Endodermal cell (in vitro differentiated cells): Measurements from ENCODE around the gene TIMM23. TPM values are rescaled to one million over a fixed set of nuclear protein-coding genes. Genes with fewer than 3 reads are reported as not detected.
"Not testable (repeated sequence)": the region's sequence is repeated elsewhere in the genome, so short reads cannot be mapped to it uniquely, and the experiment has no call there.

Source experiments
- DNase-seq: peaks from one replicate; pipeline ENCODE4 v3.0.0-alpha.2; 2017
- H3K27ac ChIP-seq: 2 replicates; pipeline ENCODE4 v1.5.1; 2013; ENCODE audit warnings: mild to moderate bottlenecking, low read depth, low read length, moderate library complexity
- H3K27me3 ChIP-seq: 2 replicates; pipeline ENCODE4 v1.6.1; 2013; ENCODE audit warnings: mild to moderate bottlenecking, low read length, moderate library complexity; ENCODE audit not compliant: insufficient read depth, control insufficient read depth, poor library complexity, severe bottlenecking
- H3K36me3 ChIP-seq: 2 replicates; pipeline ENCODE4 v1.7.0; 2013; ENCODE audit warnings: mild to moderate bottlenecking, low read length, moderate library complexity; ENCODE audit not compliant: control insufficient read depth, insufficient read depth
- H3K4me1 ChIP-seq: one replicate; pipeline ENCODE4 v1.7.0; 2013; ENCODE audit warnings: low read length; ENCODE audit not compliant: control insufficient read depth, insufficient read depth
- H3K4me3 ChIP-seq: 2 replicates; pipeline ENCODE4 v1.5.1; 2013; ENCODE audit warnings: mild to moderate bottlenecking, low read length, moderate library complexity
- H3K9ac ChIP-seq: 2 replicates; pipeline ENCODE4 v1.6.1; 2013; ENCODE audit warnings: mild to moderate bottlenecking, low read length, moderate library complexity; ENCODE audit not compliant: poor library complexity, severe bottlenecking; ENCODE audit errors: extremely low read depth
- H3K9me3 ChIP-seq: 2 replicates; pipeline ENCODE4 v1.6.1; 2013; ENCODE audit warnings: mild to moderate bottlenecking, low read length, moderate library complexity; ENCODE audit not compliant: control insufficient read depth
- H3K27ac Mint-ChIP-seq: 2 replicates; pipeline ENCODE4 v1.8.0; 2020; ENCODE audit warnings: mixed read lengths
- H3K27me3 Mint-ChIP-seq: 2 replicates; pipeline ENCODE4 v1.8.0; 2021; ENCODE audit warnings: mild to moderate bottlenecking, mixed read lengths; ENCODE audit not compliant: insufficient read depth
- H3K36me3 Mint-ChIP-seq: 2 replicates; pipeline ENCODE4 v1.8.0; 2020; ENCODE audit warnings: low read depth, mixed read lengths
- H3K4me1 Mint-ChIP-seq: 2 replicates; pipeline ENCODE4 v1.8.0; 2020; ENCODE audit warnings: mixed read lengths
- H3K4me3 Mint-ChIP-seq: 2 replicates; pipeline ENCODE4 v1.8.0; 2020; ENCODE audit warnings: mild to moderate bottlenecking, moderate library complexity, mixed read lengths
- H3K9me3 Mint-ChIP-seq: 2 replicates; pipeline ENCODE4 v1.8.0; 2020; ENCODE audit warnings: mild to moderate bottlenecking, mixed read lengths
- WGBS, 2 experiments: methylation state at CpG; one replicate each; pipeline versions ENCODE4 v1.1.5 to v1.1.7; 2013; ENCODE audit warnings: missing lambda C conversion rate in 2 of 2, mixed read lengths in 1 of 2; ENCODE audit not compliant: insufficient coverage in 1 of 2, insufficient read length in 1 of 2; 5-methylcytosine and 5-hydroxymethylcytosine counted together
- long read RNA-seq, 4 experiments: library from polyadenylated mRNA in 2 of 4; library from RNA in 1 of 4; library from capped mRNA in 1 of 4; stranded (forward) in 3 of 4; unstranded in 1 of 4; transcript quantifications; one replicate each; pipeline ENCODE4 v2.0.0, GENCODE V29; 2020 to 2021; ENCODE audit warnings: inconsistent platforms in 1 of 4
- polyA plus RNA-seq, 2 experiments: library from polyadenylated mRNA; stranded (reverse); fragments of 50-300 nt; gene quantifications; one replicate each; pipeline ENCODE4 v1.2.3, GENCODE V29; 2013
- total RNA-seq, 2 donors: library from RNA; stranded (reverse); fragmentation: NEBNext Ultra II Directional in 1 of 2; extraction: Animal tissue kit (Norgen Biotek cat#: 25700) in 1 of 2; gene quantifications; 2 replicates in 1 of 2; 3 replicates in 1 of 2; pipeline ENCODE4 v1.2.1, GENCODE V29; 2021

The TIMM23 gene
- 10 to 100 TPM; 86.3 to 88.5 TPM for total RNA-seq
- polyA plus RNA-seq (2013, experiment 1 of 2), result 77.8 TPM
- 68.3 TPM for polyA plus RNA-seq (2013, experiment 2 of 2)
- long read RNA-seq, experiment 1, transcript TIMM23-201 (7 exons, 1,222 nt), result major isoform, 56 of 75 reads
- long read RNA-seq, experiment 1, partial matches to known transcripts, result 6 of 75 reads
- long read RNA-seq, experiment 1, other reads (novel, unspliced or antisense), result 13 of 75 reads
- long read RNA-seq, experiment 2, transcript TIMM23-201 (7 exons, 1,222 nt), result major isoform, 134 of 151 reads
- long read RNA-seq, experiment 2, partial matches to known transcripts, result 6 of 151 reads
- long read RNA-seq, experiment 2, other reads (novel, unspliced or antisense), result 11 of 151 reads
- long read RNA-seq, experiment 3, transcript TIMM23-201 (7 exons, 1,222 nt), result major isoform, 126 of 139 reads
- long read RNA-seq, experiment 3, partial matches to known transcripts, result 2 of 139 reads
- long read RNA-seq, experiment 3, other reads (novel, unspliced or antisense), result 11 of 139 reads
- long read RNA-seq, experiment 4, transcript TIMM23-201 (7 exons, 1,222 nt), result major isoform, 457 of 572 reads
- long read RNA-seq, experiment 4, partial matches to known transcripts, result 75 of 572 reads
- long read RNA-seq, experiment 4, other reads (novel, unspliced or antisense), result 40 of 572 reads

- WGBS, 2 experiments, result 0% methylated on average over 7 to 60 of the region's 60 CpGs
- peaks cover 19% of the 10 kb centered on the region for H3K36me3 Mint-ChIP-seq
- H3K27me3 ChIP-seq, H3K9me3 ChIP-seq, H3K27me3 Mint-ChIP-seq, H3K4me1 ChIP-seq, H3K9me3 Mint-ChIP-seq, H3K36me3 ChIP-seq: not testable (repeated sequence)
- peaks cover 24% of the 10 kb centered on the region for H3K4me1 Mint-ChIP-seq
- DNase-seq, result peak; percentile 95
- peak within 1 kb of the TSS; percentile 99 for H3K4me3 Mint-ChIP-seq
- H3K27ac Mint-ChIP-seq, result peak within 1 kb of the TSS; percentile 99
- Histone ChIP-seq H3K9ac (peak within 1 kb of the TSS; percentile 89), H3K27ac (peak within 1 kb of the TSS; percentile 51), H3K4me3 (peak within 1 kb of the TSS; percentile 88)
Observed at GRCh38 chr10:45972106-45972812, at the start of gene TIMM23. Gene TIMM23, plus strand, starts transcription at chr10:45972489. Its CDS starts 136 bp downstream, at chr10:45972625.

- H3K36me3 Mint-ChIP-seq, result peaks cover 29% of the 10 kb centered on the region
- H3K4me3 ChIP-seq, H3K4me3 Mint-ChIP-seq: not testable (repeated sequence)
Observed at GRCh38 chr10:45926790-45927189, 45.5 kb upstream of the TIMM23 start.

GRCh38 chr10:45931305-45931704 is 41.0 kb upstream of the TIMM23 start:
- not testable (repeated sequence) for H3K9me3 Mint-ChIP-seq, H3K4me3 ChIP-seq, H3K9ac ChIP-seq, H3K4me1 Mint-ChIP-seq, H3K27me3 Mint-ChIP-seq, H3K27ac Mint-ChIP-seq, H3K9me3 ChIP-seq, H3K4me3 Mint-ChIP-seq, H3K27ac ChIP-seq, DNase-seq, H3K4me1 ChIP-seq, H3K27me3 ChIP-seq
- 100% methylated on average over 1 of the region's 4 CpGs; no CpG with 5 or more reads in 1 of the 2 experiments for WGBS, 2 experiments
- H3K36me3 Mint-ChIP-seq, result peaks cover 28% of the 10 kb centered on the region
- peaks cover 12% of the 10 kb centered on the region for H3K36me3 ChIP-seq

More at GRCh38 chr10:45926790-45927189, 45.5 kb upstream of the TIMM23 start:
- 83 to 100% methylated on average over 1 of the region's 1 CpG for WGBS, 2 experiments
- peaks cover 12% of the 10 kb centered on the region for H3K9me3 Mint-ChIP-seq
- H3K9ac ChIP-seq, DNase-seq, H3K4me1 ChIP-seq, H3K27me3 ChIP-seq, H3K4me1 Mint-ChIP-seq, H3K27ac Mint-ChIP-seq, H3K27me3 Mint-ChIP-seq, H3K27ac ChIP-seq: not testable (repeated sequence)
- Histone ChIP-seq H3K36me3 (peaks cover 12% of the 10 kb centered on the region), H3K9me3 (peaks cover 17% of the 10 kb centered on the region)

GRCh38 chr10:45934788-45935187 is 37.5 kb upstream of the TIMM23 start:
- H3K4me1 ChIP-seq, H3K4me3 ChIP-seq, DNase-seq, H3K4me1 Mint-ChIP-seq, H3K9me3 Mint-ChIP-seq, H3K27ac ChIP-seq, H3K27ac Mint-ChIP-seq, H3K27me3 Mint-ChIP-seq, H3K9me3 ChIP-seq, H3K27me3 ChIP-seq, H3K36me3 ChIP-seq, H3K4me3 Mint-ChIP-seq, H3K9ac ChIP-seq: not testable (repeated sequence)
- 90% methylated on average over 2 of the region's 3 CpGs; no CpG with 5 or more reads in 1 of the 2 experiments for whole genome bisulfite sequencing, 2 experiments
- peaks cover 17% of the 10 kb centered on the region for H3K36me3 Mint-ChIP-seq

- not testable (repeated sequence) for H3K9me3 Mint-ChIP-seq, H3K4me3 ChIP-seq, H3K27ac ChIP-seq, H3K4me1 ChIP-seq, H3K27me3 ChIP-seq, H3K4me1 Mint-ChIP-seq, H3K4me3 Mint-ChIP-seq, H3K9me3 ChIP-seq, DNase-seq, H3K9ac ChIP-seq, H3K27me3 Mint-ChIP-seq, H3K27ac Mint-ChIP-seq, H3K36me3 ChIP-seq
- H3K36me3 Mint-ChIP-seq, result peaks cover 13% of the 10 kb centered on the region
- 86% methylated on average over 1 of the region's 2 CpGs; no CpG with 5 or more reads in 1 of the 2 experiments for WGBS, 2 experiments
Observed at GRCh38 chr10:45939176-45939697, 33.1 kb upstream of the TIMM23 start.

- not testable (repeated sequence) for H3K4me3 Mint-ChIP-seq
Observed at GRCh38 chr10:45941196-45941595, 31.1 kb upstream of the TIMM23 start.

More at GRCh38 chr10:45941196-45941595, 31.1 kb upstream of the TIMM23 start:
- not testable (repeated sequence) for H3K9ac ChIP-seq, H3K27me3 ChIP-seq, H3K4me1 Mint-ChIP-seq, H3K4me3 ChIP-seq, H3K9me3 ChIP-seq, H3K4me1 ChIP-seq, H3K27ac Mint-ChIP-seq, H3K9me3 Mint-ChIP-seq, DNase-seq, H3K27ac ChIP-seq, H3K27me3 Mint-ChIP-seq
- H3K36me3 ChIP-seq, result peaks cover 15% of the 10 kb centered on the region
- H3K36me3 Mint-ChIP-seq, result peaks cover 17% of the 10 kb centered on the region
- WGBS, 2 experiments, result no CpG with 5 or more reads among the region's 1 CpG
